ENCODE measurements around the gene RRN3.
"Not testable (repeated sequence)": the region's sequence is repeated elsewhere in the genome, so short reads cannot be mapped to it uniquely, and the experiment has no call there.

Gene RRN3

GRCh38 chr16:15049581-15050180 lies 44.4 kb downstream of the RRN3 start:
- no peak for DNase-seq

GRCh38 chr16:15046692-15047376 lies 47.2 kb downstream of the RRN3 start:
- no peak for DNase-seq

- DNase-seq = not testable (repeated sequence)
Observed at GRCh38 chr16:15045270-15045669, 48.8 kb downstream of the RRN3 start.

GRCh38 chr16:15044286-15044685 lies 49.8 kb downstream of the RRN3 start:
- no peak for DNase-seq

GRCh38 chr16:15043344-15043743 lies 50.7 kb downstream of the RRN3 start:
- DNase-seq = no peak

GRCh38 chr16:15041271-15042004 lies 52.6 kb downstream of the RRN3 start:
- DNase-seq = no peak

GRCh38 chr16:15038689-15039088 lies 55.4 kb downstream of the RRN3 start:
- no peak for DNase-seq

GRCh38 chr16:15037745-15038144 lies 56.3 kb downstream of the RRN3 start:
- DNase-seq = no peak

- DNase-seq = no peak
Observed at GRCh38 chr16:15037003-15037402, 57.1 kb downstream of the RRN3 start.

GRCh38 chr16:15035163-15035729 lies 58.8 kb downstream of the RRN3 start:
- no peak for DNase-seq

- DNase-seq = no peak
Observed at GRCh38 chr16:15034266-15035162, 59.6 kb downstream of the RRN3 start.

GRCh38 chr16:15033309-15033707 lies 60.8 kb downstream of the RRN3 start:
- DNase-seq = no peak

- no peak for DNase-seq
Observed at GRCh38 chr16:15032547-15033308, 61.3 kb downstream of the RRN3 start.

- no peak for DNase-seq
Observed at GRCh38 chr16:15031586-15031985, 62.5 kb downstream of the RRN3 start.

GRCh38 chr16:15031179-15031578 lies 62.9 kb downstream of the RRN3 start:
- DNase-seq = no peak

- DNase-seq = not testable (repeated sequence)
Observed at GRCh38 chr16:15029749-15030148, 64.3 kb downstream of the RRN3 start.

- not testable (repeated sequence) for DNase-seq
Observed at GRCh38 chr16:15028801-15029698, 65.0 kb downstream of the RRN3 start.

GRCh38 chr16:15028345-15028715 lies 65.7 kb downstream of the RRN3 start:
- DNase-seq = not testable (repeated sequence)

GRCh38 chr16:15027503-15028344 lies 66.3 kb downstream of the RRN3 start:
- not testable (repeated sequence) for DNase-seq

- not testable (repeated sequence) for DNase-seq
Observed at GRCh38 chr16:15027051-15027450, 67.0 kb downstream of the RRN3 start.
